Esophagus squamous epithelium (tissue), 5 donors: Measurements from ENCODE around the gene HOXD9. TPM values are rescaled to one million over a fixed set of nuclear protein-coding genes. Genes with fewer than 3 reads are reported as not detected.
A peak's percentile ranks its signal among the peaks of the same experiment; 100 is the strongest.

ENCODE experiments used
- DNase-seq: peaks from one replicate; lab custom pipeline; 2025; lab: John Stamatoyannopoulos, UW
- H3K27ac ChIP-seq, 4 donors: fragments of 200-600 bp; sonication (generic); one replicate each; pipeline ENCODE4 v1.5.1; 2016 to 2019; ENCODE audit warnings: mild to moderate bottlenecking in 1 of 4
- H3K27me3 ChIP-seq, 4 donors: fragments of 200-600 bp; sonication (generic); 1 replicate in 3 of 4; 2 replicates in 1 of 4; pipeline versions ENCODE4 v1.5.1 to v1.6.0; 2017 to 2021; ENCODE audit warnings: antibody characterized with exemption in 1 of 4
- H3K36me3 ChIP-seq, 3 donors: fragments of 200-600 bp; sonication (generic); one replicate each; pipeline ENCODE4 v1.5.1; 2016 to 2019
- H3K4me1 ChIP-seq, 3 donors: fragments of 200-600 bp; sonication (generic); one replicate each; pipeline ENCODE4 v1.5.1; 2017 to 2019
- H3K4me3 ChIP-seq, 4 donors: fragments of 200-600 bp; sonication (generic); 1 replicate in 3 of 4; 2 replicates in 1 of 4; pipeline ENCODE4 v1.5.1; 2016 to 2019; ENCODE audit warnings: mild to moderate bottlenecking in 2 of 4, moderate library complexity in 1 of 4
- H3K9me3 ChIP-seq, 3 donors: fragments of 200-600 bp; sonication (generic); one replicate each; pipeline ENCODE4 v1.5.1; 2016 to 2019
- POLR2A ChIP-seq, 4 donors: fragments of 450-650 bp; IDR thresholded peaks; one replicate each; pipeline ENCODE4 v1.6.1; 2017; ENCODE audit warnings: antibody characterized with exemption in 4 of 4, mild to moderate bottlenecking in 4 of 4, moderate library complexity in 3 of 4
- WGBS, 2 donors: methylation state at CpG; one replicate each; pipeline ENCODE4 v1.1.5; 2018; 5-methylcytosine and 5-hydroxymethylcytosine counted together
- intact Hi-C: fragments of 100-400 bp; cut with DNase I; formaldehyde crosslinking; loops from one replicate; pipeline ENCODE4 v1.15.0; 2022
- total RNA-seq, 4 donors: library from RNA; depleted of rRNA; stranded (reverse); fragments of >200 nt; gene quantifications; one replicate each; pipeline ENCODE4 v1.1.0, GENCODE V29; 2016
- TF ChIP-seq, protein P1 (sequence below), 6 experiments: fragments of 450-650 bp in 4 of 6; fragments of 200-600 bp in 2 of 6; sonication (generic) in 2 of 6; IDR thresholded peaks; one replicate each; pipeline ENCODE4 v1.5.1; 2016 to 2019; ENCODE audit warnings: antibody characterized with exemption in 6 of 6, mild to moderate bottlenecking in 4 of 6, moderate library complexity in 4 of 6
- donor health status: DM: yes; HTN: yes; CAD: no.

HOXD9 gene
- total RNA-seq, 4 donors from 2014 or later, result 0.61 to 3.4 TPM; not detected in 2

DNA sequence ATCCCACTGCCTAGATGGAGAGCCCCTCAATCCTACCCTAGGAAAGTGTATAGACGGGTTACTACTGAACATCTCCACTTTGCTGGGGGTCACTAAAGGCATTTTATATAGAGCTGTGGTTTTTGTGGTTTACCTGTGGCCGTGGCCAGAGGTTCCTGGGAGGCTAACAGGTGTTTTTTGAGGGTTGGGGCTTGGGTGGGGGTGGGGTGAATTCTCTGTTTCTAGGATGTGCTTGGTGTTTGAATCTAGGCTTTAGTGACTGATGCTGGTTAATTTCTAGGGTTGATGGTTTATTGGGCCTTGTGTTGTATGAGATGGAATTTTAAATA, 14.7 kb downstream of the HOXD9 start:
- TF ChIP-seq, protein P1, sequence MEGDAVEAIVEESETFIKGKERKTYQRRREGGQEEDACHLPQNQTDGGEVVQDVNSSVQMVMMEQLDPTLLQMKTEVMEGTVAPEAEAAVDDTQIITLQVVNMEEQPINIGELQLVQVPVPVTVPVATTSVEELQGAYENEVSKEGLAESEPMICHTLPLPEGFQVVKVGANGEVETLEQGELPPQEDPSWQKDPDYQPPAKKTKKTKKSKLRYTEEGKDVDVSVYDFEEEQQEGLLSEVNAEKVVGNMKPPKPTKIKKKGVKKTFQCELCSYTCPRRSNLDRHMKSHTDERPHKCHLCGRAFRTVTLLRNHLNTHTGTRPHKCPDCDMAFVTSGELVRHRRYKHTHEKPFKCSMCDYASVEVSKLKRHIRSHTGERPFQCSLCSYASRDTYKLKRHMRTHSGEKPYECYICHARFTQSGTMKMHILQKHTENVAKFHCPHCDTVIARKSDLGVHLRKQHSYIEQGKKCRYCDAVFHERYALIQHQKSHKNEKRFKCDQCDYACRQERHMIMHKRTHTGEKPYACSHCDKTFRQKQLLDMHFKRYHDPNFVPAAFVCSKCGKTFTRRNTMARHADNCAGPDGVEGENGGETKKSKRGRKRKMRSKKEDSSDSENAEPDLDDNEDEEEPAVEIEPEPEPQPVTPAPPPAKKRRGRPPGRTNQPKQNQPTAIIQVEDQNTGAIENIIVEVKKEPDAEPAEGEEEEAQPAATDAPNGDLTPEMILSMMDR (IDR thresholded peaks at IDR 0.05), result no peak
- no peak for TF ChIP-seq POLR2A (IDR thresholded peaks at IDR 0.05)
- no peak for DNase-seq
- WGBS, 2 donors, result 14 to 42% methylated on average over 1 to 2 of the region's 2 CpGs
- Histone ChIP-seq H3K4me1 (peaks cover 0 to 56% (median 9%) of the 10 kb centered on the region in 3 donors), H3K27ac (peak overlapping the region; percentile 19 to 83 (median 74)), H3K9me3 (no peaks in the 10 kb centered on the region), H3K36me3 (no peaks in the 10 kb centered on the region), H3K27me3 (peaks cover 17 to 100% (median 45%) of the 10 kb centered on the region in 4 donors), H3K4me3 (peak overlapping the region; percentile 12 to 63 (median 38))
- intact Hi-C loops, result loop anchor here (5.0 kb wide), 1 partner anchor 420 kb away; no protein-coding TSS in a partner anchor

DNA sequence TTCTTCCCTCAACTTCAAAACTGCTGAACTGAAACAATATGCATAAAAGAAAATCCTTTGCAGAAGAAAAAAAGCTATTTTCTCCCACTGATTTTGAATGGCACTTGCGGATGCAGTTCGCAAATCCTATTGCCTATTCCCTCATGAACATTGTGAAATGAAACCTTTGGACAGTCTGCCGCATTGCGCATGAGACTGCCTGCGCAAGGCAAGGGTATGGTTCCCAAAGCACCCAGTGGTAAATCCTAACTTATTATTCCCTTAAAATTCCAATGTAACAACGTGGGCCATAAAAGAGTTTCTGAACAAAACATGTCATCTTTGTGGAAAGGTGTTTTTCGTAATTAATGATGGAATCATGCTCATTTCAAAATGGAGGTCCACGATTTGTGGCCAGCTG, 15.4 kb downstream of the HOXD9 start:
- WGBS, 2 donors, result 43 to 49% methylated on average over 8 of the region's 8 CpGs
- peaks cover 17 to 100% (median 41%) of the 10 kb centered on the region in 4 donors for H3K27me3 ChIP-seq
- H3K4me1 ChIP-seq, result peaks cover 0 to 50% (median 9%) of the 10 kb centered on the region in 3 donors
- H3K4me3 ChIP-seq, result peak overlapping the region in 3 of 4 donors; percentile 27 to 63 (median 49)
- no peaks in the 10 kb centered on the region for H3K9me3 ChIP-seq
- H3K27ac ChIP-seq, result peak overlapping the region in 3 of 4 donors; percentile 61 to 66 (median 62)
- intact Hi-C loops, result loop anchor here (5.0 kb wide), 1 partner anchor 419 kb away; no protein-coding TSS in a partner anchor
- TF ChIP-seq, protein P1 (IDR thresholded peaks at IDR 0.05), result no peak
- TF ChIP-seq POLR2A (IDR thresholded peaks at IDR 0.05), result no peak
- no peaks in the 10 kb centered on the region for H3K36me3 ChIP-seq
- DNase-seq, result no peak

DNA sequence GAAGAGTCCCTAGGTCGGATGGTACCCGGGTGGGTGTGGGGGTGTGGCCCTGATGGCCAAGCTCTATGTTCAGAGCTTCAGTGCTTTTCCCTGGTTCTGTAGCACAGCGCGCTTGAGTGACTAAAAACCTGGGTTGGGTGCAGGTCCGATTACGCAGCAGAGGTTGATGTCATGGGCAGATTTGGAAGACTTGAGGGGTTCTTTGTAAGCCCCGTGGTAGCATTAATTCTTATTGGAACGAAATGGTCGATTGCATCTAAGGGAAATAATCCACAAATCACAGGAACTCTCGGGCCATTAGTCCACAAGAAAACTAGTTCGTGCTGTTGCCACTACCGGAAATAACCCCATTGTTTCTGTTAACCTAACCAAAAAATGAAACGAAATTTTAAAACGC, 16.0 kb downstream of the HOXD9 start:
- DNase-seq, result no peak
- TF ChIP-seq, protein P1 (IDR thresholded peaks at IDR 0.05), result no peak
- no peak for TF ChIP-seq POLR2A (IDR thresholded peaks at IDR 0.05)
- Histone ChIP-seq H3K4me1 (peaks cover 0 to 45% (median 9%) of the 10 kb centered on the region in 3 donors), H3K4me3 (peak overlapping the region in 2 of 4 donors; percentile 49 to 63), H3K9me3 (no peaks in the 10 kb centered on the region), H3K27ac (peak overlapping the region; percentile 1 to 66 (median 62)), H3K36me3 (no peaks in the 10 kb centered on the region), H3K27me3 (peaks cover 16 to 100% (median 37%) of the 10 kb centered on the region in 4 donors)
- intact Hi-C loops, result loop anchor here (5.0 kb wide), 1 partner anchor 419 kb away; no protein-coding TSS in a partner anchor
- WGBS, 2 donors, result 16% methylated on average over 12 to 13 of the region's 14 CpGs

DNA sequence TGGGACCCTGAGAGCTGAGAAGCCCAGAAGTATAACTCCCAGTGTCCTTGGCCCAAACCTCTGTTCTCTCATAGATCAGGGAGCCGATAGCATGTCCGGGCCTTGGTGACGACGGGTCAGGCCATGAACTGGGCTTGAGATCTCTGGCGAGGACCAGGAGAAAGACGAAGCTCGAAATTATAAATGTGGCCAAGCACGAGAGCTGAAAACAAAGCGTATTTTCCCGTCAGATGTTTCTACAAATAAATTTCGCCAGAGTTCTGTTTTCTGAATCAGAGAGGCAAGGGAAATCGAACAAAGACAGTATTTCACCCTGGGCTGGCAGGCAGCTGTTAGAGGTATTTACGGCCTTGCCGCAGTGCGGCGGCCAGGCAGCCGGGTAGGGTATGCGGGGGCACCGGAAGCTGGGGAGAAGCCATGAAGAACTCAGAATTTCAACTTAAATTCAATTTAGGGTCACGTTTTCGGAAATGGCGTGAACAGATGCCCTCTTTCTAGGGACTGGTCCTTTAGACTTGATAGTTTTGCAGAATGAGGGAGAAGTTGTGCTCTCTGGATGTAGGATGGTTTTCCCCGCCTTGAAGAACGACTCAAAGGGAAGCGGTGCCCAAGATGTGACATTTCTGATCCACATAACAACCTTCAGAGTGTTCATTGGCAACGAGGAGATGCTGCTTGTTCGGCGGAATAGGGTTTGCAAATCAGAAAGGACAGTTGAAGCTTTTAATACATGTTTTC, 16.6 kb downstream of the HOXD9 start:
- intact Hi-C loops, result loop anchor here (5.0 kb wide), 1 partner anchor 418 kb away; no protein-coding TSS in a partner anchor
- Histone ChIP-seq H3K4me3 (peak overlapping the region in 3 of 4 donors; percentile 4 to 63 (median 49)), H3K4me1 (peaks cover 0 to 39% (median 9%) of the 10 kb centered on the region in 3 donors), H3K36me3 (no peaks in the 10 kb centered on the region), H3K27ac (peak overlapping the region; percentile 1 to 66 (median 62)), H3K9me3 (no peaks in the 10 kb centered on the region), H3K27me3 (peaks cover 13 to 100% (median 37%) of the 10 kb centered on the region in 4 donors)
- 23 to 26% methylated on average over 18 to 28 of the region's 28 CpGs for WGBS, 2 donors
- TF ChIP-seq, protein P1 (IDR thresholded peaks at IDR 0.05), result no peak
- TF ChIP-seq POLR2A (IDR thresholded peaks at IDR 0.05), result no peak
- DNase-seq, result no peak
